ENCODE measurements around the gene DLX2. TPM values are rescaled to one million over a fixed set of nuclear protein-coding genes. Genes with fewer than 3 reads are reported as not detected.

The DLX2 gene
- total RNA-seq, 1 experiment from 2014 or later: 0.76 TPM

GRCh38 chr2:172095905-172096625 is 6.6 kb downstream of the DLX2 start:
- Histone ChIP-seq H3K4me2 (peak overlapping the region; percentile 95), H3F3A (ENCODE audit: insufficient read depth, low read depth) (peaks cover 47% of the 10 kb centered on the region), H3K27ac (peak overlapping the region; percentile 12), H3K4me3 (peak overlapping the region; percentile 73), H3K9me2 (ENCODE audit: insufficient read depth) (no peaks in the 10 kb centered on the region), H3K9me3 (ENCODE audit: insufficient read depth, low read depth) (no peaks in the 10 kb centered on the region), H3K36me3 (ENCODE audit: low read depth) (no peaks in the 10 kb centered on the region), H3K4me1 (replicated peaks; ENCODE audit: insufficient read depth) (peaks cover 46% of the 10 kb centered on the region), H4K20me1 (ENCODE audit: insufficient read depth) (no peaks in the 10 kb centered on the region), H3K79me2 (ENCODE audit: low read depth) (no peaks in the 10 kb centered on the region), H2AFZ (peak overlapping the region; percentile 97), H3K27me3 (ENCODE audit: insufficient read depth, low read depth) (no peaks in the 10 kb centered on the region)
- ChIA-PET POLR2A (ENCODE audit: unreplicated experiment) (interaction anchor here (0.5 to 0.6 kb wide), 4 partner anchors 132 to 1445 kb away, joined by 3 to 6 read pairs (median 3); no protein-coding TSS in a partner anchor), CTCF (interaction anchor here (0.5 to 2.2 kb wide), 8 partner anchors 10 to 389 kb away, joined by 3 to 6 read pairs (median 4); partner anchors contain the start of gene HAT1)
- TF ChIP-seq, protein P1, sequence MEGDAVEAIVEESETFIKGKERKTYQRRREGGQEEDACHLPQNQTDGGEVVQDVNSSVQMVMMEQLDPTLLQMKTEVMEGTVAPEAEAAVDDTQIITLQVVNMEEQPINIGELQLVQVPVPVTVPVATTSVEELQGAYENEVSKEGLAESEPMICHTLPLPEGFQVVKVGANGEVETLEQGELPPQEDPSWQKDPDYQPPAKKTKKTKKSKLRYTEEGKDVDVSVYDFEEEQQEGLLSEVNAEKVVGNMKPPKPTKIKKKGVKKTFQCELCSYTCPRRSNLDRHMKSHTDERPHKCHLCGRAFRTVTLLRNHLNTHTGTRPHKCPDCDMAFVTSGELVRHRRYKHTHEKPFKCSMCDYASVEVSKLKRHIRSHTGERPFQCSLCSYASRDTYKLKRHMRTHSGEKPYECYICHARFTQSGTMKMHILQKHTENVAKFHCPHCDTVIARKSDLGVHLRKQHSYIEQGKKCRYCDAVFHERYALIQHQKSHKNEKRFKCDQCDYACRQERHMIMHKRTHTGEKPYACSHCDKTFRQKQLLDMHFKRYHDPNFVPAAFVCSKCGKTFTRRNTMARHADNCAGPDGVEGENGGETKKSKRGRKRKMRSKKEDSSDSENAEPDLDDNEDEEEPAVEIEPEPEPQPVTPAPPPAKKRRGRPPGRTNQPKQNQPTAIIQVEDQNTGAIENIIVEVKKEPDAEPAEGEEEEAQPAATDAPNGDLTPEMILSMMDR (conservative IDR thresholded peaks at IDR 0.05): no peak; the same call in 1 of the 2 replicates
- TF ChIP-seq EZH2 (IDR thresholded peaks at IDR 0.05; ENCODE audit: low read depth): no peak
- peak in 1 of 2 experiments; percentile 42 for DNase-seq
- TSS peak; percentile 73 for BruUV-seq (replicated peaks)
- intact Hi-C loops (cut with micrococcal nuclease; ENCODE audit: unreplicated experiment): loop anchor here (1.0 to 2.0 kb wide), 3 partner anchors 75 to 174 kb away; partner anchors contain the start of genes HAT1 and METAP1D

DNA sequence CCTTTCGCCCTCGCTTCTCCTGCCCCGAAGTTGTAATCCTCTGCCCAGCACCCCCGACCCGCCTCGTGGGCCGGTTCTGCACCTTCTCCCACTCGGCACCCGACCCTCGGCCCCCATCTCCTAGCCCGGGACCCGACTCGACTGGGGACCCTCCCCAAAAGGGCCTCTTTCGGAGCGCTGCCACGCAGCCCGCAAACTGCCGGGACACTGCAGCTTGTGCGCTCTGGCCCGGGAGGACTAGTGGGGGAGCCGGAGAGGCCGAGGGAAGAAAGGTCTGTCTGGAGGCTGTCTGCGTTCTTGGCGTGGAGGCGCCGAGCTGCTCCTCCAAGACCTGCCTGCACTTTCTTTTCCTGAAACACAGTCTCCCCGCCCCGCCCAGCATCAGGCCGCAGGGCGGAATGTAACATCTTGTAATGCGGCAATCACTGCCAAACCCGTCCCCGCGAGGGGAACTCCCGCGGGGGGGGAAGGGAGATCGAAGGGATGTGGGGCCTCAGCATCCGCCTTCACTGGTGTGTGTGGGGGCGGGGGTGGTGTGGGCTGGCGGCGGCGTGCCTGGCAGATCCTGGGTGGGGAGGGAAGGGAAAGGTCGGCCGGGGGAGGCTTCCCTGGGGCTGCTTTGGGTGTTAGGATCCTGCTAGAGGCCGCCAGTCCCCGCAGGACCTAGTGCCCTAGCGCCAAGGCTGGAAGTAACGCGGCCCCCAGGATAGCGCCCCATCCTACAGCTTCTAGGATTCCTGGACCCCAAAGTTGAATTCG is 7.4 kb downstream of the DLX2 start:
- TF ChIP-seq, protein P1 (conservative IDR thresholded peaks at IDR 0.05): no peak
- TF ChIP-seq EZH2 (IDR thresholded peaks at IDR 0.05; ENCODE audit: low read depth): no peak
- ChIA-PET CTCF (interaction anchor here (0.6 to 2.2 kb wide), 7 partner anchors 11 to 173 kb away, joined by 3 to 11 read pairs (median 4); partner anchors contain the start of gene HAT1), POLR2A (ENCODE audit: unreplicated experiment) (interaction anchor here (0.5 to 0.6 kb wide), 7 partner anchors 133 to 1446 kb away, joined by 3 to 6 read pairs (median 3); partner anchors contain the start of gene DYNC1I2)
- no peaks in the 10 kb centered on the region for H3K79me2 ChIP-seq (ENCODE audit: low read depth)
- peak overlapping the region; percentile 12 for H3K27ac ChIP-seq
- peak overlapping the region; percentile 73 for H3K4me3 ChIP-seq
- H2AFZ ChIP-seq: peak overlapping the region; percentile 97
- H3K9me2 ChIP-seq (ENCODE audit: insufficient read depth): no peaks in the 10 kb centered on the region
- intact Hi-C loops (cut with micrococcal nuclease; ENCODE audit: unreplicated experiment): loop anchor here (1.0 to 2.0 kb wide), 3 partner anchors 75 to 173 kb away; partner anchors contain the start of genes HAT1 and METAP1D
- H3K4me2 ChIP-seq: peak overlapping the region; percentile 95
- no peaks in the 10 kb centered on the region for H3K36me3 ChIP-seq (ENCODE audit: low read depth)
- DNase-seq: peak; percentile 88 to 94
- peaks cover 47% of the 10 kb centered on the region for H3F3A ChIP-seq (ENCODE audit: insufficient read depth, low read depth)
- no peaks in the 10 kb centered on the region for H3K27me3 ChIP-seq (ENCODE audit: insufficient read depth, low read depth)
- H3K4me1 ChIP-seq (replicated peaks; ENCODE audit: insufficient read depth): peaks cover 45% of the 10 kb centered on the region
- BruUV-seq (replicated peaks): no TSS peak
- H3K9me3 ChIP-seq (ENCODE audit: insufficient read depth, low read depth): no peaks in the 10 kb centered on the region
- H4K20me1 ChIP-seq (ENCODE audit: insufficient read depth): no peaks in the 10 kb centered on the region

Data from PC-9 (cell line).